H1 (cell line): ENCODE results near the gene IL18RAP. TPM values are rescaled to one million over a fixed set of nuclear protein-coding genes. Genes with fewer than 3 reads are reported as not detected.

Experiments used
- CTCF ChIA-PET: fragments of 300-600 bp; sonication (Branson Sonifier 250); formaldehyde crosslinking; loops from one replicate; lab custom pipeline; 2021; ENCODE audit not compliant: partially characterized antibody; lab: Charles Lee
- POLR2A ChIA-PET: fragments of 300-600 bp; sonication (Branson Sonifier 250); formaldehyde crosslinking; loops from one replicate; lab custom pipeline; 2021; ENCODE audit warnings: inconsistent platforms; ENCODE audit not compliant: partially characterized antibody; lab: Charles Lee
- DNase-seq, 2 experiments: peaks; one replicate each; pipeline versions ENCODE4 v3.0.0 to v3.0.0-alpha.2; 2010 to 2022; ENCODE audit warnings: low spot score in 2 of 2, low read depth in 1 of 2, mixed read lengths in 1 of 2
- FAIRE-seq: peaks from 2 replicates; lab custom pipeline; 2011; peaks lifted over from hg19 to GRCh38; lab: Jason Lieb, UNC
- H2AFZ ChIP-seq: 2 replicates; pipeline ENCODE4 v1.8.1; 2012; ENCODE audit warnings: low read length, inconsistent platforms
- H2AK5ac ChIP-seq: 2 replicates; pipeline ENCODE4 v1.6.1; 2013; ENCODE audit warnings: low read depth, low read length
- H2BK120ac ChIP-seq: replicated peaks from 2 replicates; pipeline ENCODE3; 2013; ENCODE audit warnings: low read depth, low read length, inconsistent platforms
- H2BK12ac ChIP-seq: 2 replicates; pipeline ENCODE4 v1.6.1; 2013; ENCODE audit warnings: low read depth, low read length
- H2BK15ac ChIP-seq: 2 replicates; pipeline ENCODE4 v1.6.1; 2013; ENCODE audit warnings: low read length
- H2BK20ac ChIP-seq: 2 replicates; pipeline ENCODE4 v1.6.1; 2013; ENCODE audit warnings: low read length
- H2BK5ac ChIP-seq: 2 replicates; pipeline ENCODE4 v1.6.1; 2013; ENCODE audit warnings: low read depth, low read length
- H3K14ac ChIP-seq: 2 replicates; pipeline ENCODE4 v1.6.1; 2013; ENCODE audit warnings: inconsistent platforms; ENCODE audit not compliant: insufficient read length
- H3K18ac ChIP-seq: 2 replicates; pipeline ENCODE4 v1.6.1; 2013; ENCODE audit warnings: low read length; ENCODE audit errors: extremely low read depth
- H3K23ac ChIP-seq: 2 replicates; pipeline ENCODE4 v1.6.1; 2013; ENCODE audit warnings: inconsistent platforms; ENCODE audit not compliant: insufficient read length
- H3K23me2 ChIP-seq: 2 replicates; pipeline ENCODE4 v1.6.1; 2013; ENCODE audit warnings: low read depth, low read length
- H3K27ac ChIP-seq: 2 replicates; pipeline ENCODE4 v1.6.1; 2011; ENCODE audit warnings: low read depth, low read length, inconsistent platforms
- H3K27me3 ChIP-seq, 4 experiments: replicated peaks in 1 of 4; 1 replicate in 1 of 4; 2 replicates in 3 of 4; pipeline versions ENCODE4 v1.6.1 to v1.8.1; 2011 to 2013; ENCODE audit warnings: low read length in 3 of 4, mild to moderate bottlenecking in 3 of 4, inconsistent platforms in 2 of 4, mixed read lengths in 2 of 4, moderate library complexity in 1 of 4; ENCODE audit not compliant: control insufficient read depth in 3 of 4, insufficient read depth in 3 of 4; ENCODE audit errors: extremely low read depth in 1 of 4
- H3K36me3 ChIP-seq, 4 experiments: 2 replicates each; pipeline versions ENCODE4 v1.6.1 to v1.8.1; 2011 to 2013; ENCODE audit warnings: mild to moderate bottlenecking in 4 of 4, low read length in 3 of 4, moderate library complexity in 2 of 4, control low read depth in 1 of 4, inconsistent platforms in 1 of 4; ENCODE audit not compliant: insufficient read depth in 4 of 4, control insufficient read depth in 2 of 4
- H3K4ac ChIP-seq: replicated peaks from 2 replicates; pipeline ENCODE3; 2013; ENCODE audit warnings: low read length, low read depth, mixed read lengths, inconsistent platforms; ENCODE audit not compliant: insufficient read length
- H3K4me1 ChIP-seq, 4 experiments: replicated peaks in 1 of 4; 1 replicate in 1 of 4; 2 replicates in 3 of 4; pipeline versions ENCODE4 v1.6.1 to v1.8.1; 2011 to 2013; ENCODE audit warnings: low read length in 3 of 4, inconsistent platforms in 2 of 4, mixed read lengths in 1 of 4; ENCODE audit not compliant: insufficient read depth in 4 of 4, control insufficient read depth in 3 of 4
- H3K4me2 ChIP-seq, 2 experiments: 2 replicates each; pipeline versions ENCODE4 v1.6.1 to v1.8.1; 2011 to 2013; ENCODE audit warnings: low read depth in 2 of 2, low read length in 2 of 2, control low read depth in 1 of 2, inconsistent platforms in 1 of 2, mild to moderate bottlenecking in 1 of 2; ENCODE audit not compliant: insufficient read depth in 1 of 2
- H3K4me3 ChIP-seq, 4 experiments: fragments of 200-600, 300-600 bp in 1 of 4; sonication (generic), shearing (Covaris generic), sonication (Bioruptor Twin) in 1 of 4; 2 replicates each; pipeline versions ENCODE4 v1.5.1 to v1.8.1; 2011 to 2016; ENCODE audit warnings: low read length in 4 of 4, low read depth in 3 of 4, control low read depth in 2 of 4, inconsistent platforms in 2 of 4, mild to moderate bottlenecking in 2 of 4, mixed read lengths in 1 of 4, moderate library complexity in 1 of 4; ENCODE audit not compliant: insufficient read depth in 2 of 4; ENCODE audit errors: extremely low read depth in 1 of 4
- H3K56ac ChIP-seq: replicated peaks from 2 replicates; pipeline ENCODE3; 2013; ENCODE audit warnings: low read depth, mild to moderate bottlenecking, mixed read lengths, low read length, inconsistent platforms; ENCODE audit not compliant: insufficient read length
- H3K79me1 ChIP-seq: 2 replicates; pipeline ENCODE4 v1.6.1; 2013; ENCODE audit warnings: low read depth, low read length, control low read depth
- H3K79me2 ChIP-seq, 2 experiments: 2 replicates each; pipeline versions ENCODE4 v1.6.1 to v1.8.1; 2012 to 2013; ENCODE audit warnings: low read length in 2 of 2, mild to moderate bottlenecking in 2 of 2, inconsistent platforms in 1 of 2; ENCODE audit not compliant: insufficient read depth in 2 of 2, control insufficient read depth in 1 of 2
- H3K9ac ChIP-seq, 4 experiments: replicated peaks in 1 of 4; 1 replicate in 1 of 4; 2 replicates in 3 of 4; pipeline versions ENCODE4 v1.6.1 to v1.8.1; 2011 to 2013; ENCODE audit warnings: low read depth in 3 of 4, low read length in 3 of 4, control low read depth in 2 of 4, mild to moderate bottlenecking in 2 of 4, moderate library complexity in 2 of 4, inconsistent platforms in 1 of 4; ENCODE audit errors: extremely low read depth in 1 of 4
- H3K9me3 ChIP-seq, 2 experiments: 2 replicates each; pipeline versions ENCODE4 v1.6.1 to v1.8.1; 2012 to 2013; ENCODE audit warnings: mild to moderate bottlenecking in 2 of 2, moderate library complexity in 2 of 2, control low read depth in 1 of 2, inconsistent platforms in 1 of 2, low read depth in 1 of 2, low read length in 1 of 2, mixed read lengths in 1 of 2; ENCODE audit not compliant: insufficient read depth in 2 of 2
- H4K20me1 ChIP-seq, 2 experiments: replicated peaks in 1 of 2; 2 replicates each; pipeline versions ENCODE3 to v1.8.1; 2011 to 2013; ENCODE audit warnings: inconsistent platforms in 2 of 2, low read length in 2 of 2, mild to moderate bottlenecking in 1 of 2; ENCODE audit not compliant: insufficient read depth in 2 of 2, control insufficient read depth in 1 of 2
- H4K5ac ChIP-seq: 2 replicates; pipeline ENCODE4 v1.6.1; 2013; ENCODE audit warnings: low read length, low read depth, mixed read lengths, inconsistent platforms; ENCODE audit not compliant: insufficient read length
- H4K8ac ChIP-seq: 2 replicates; pipeline ENCODE4 v1.8.0; 2013; ENCODE audit warnings: mild to moderate bottlenecking, moderate library complexity, low read length, inconsistent platforms; ENCODE audit not compliant: insufficient read depth; ENCODE audit errors: extremely low read depth
- H4K91ac ChIP-seq: replicated peaks from 2 replicates; pipeline ENCODE3; 2013; ENCODE audit warnings: low read length, mixed read lengths, inconsistent platforms; ENCODE audit not compliant: insufficient read length
- ATF3 ChIP-seq: IDR thresholded peaks from 2 replicates; pipeline ENCODE4 v1.6.1; 2011; ENCODE audit warnings: low read depth, mild to moderate bottlenecking, low read length; ENCODE audit not compliant: insufficient read depth
- CTCF ChIP-seq, 3 experiments: IDR thresholded peaks; 1 replicate in 2 of 3; 2 replicates in 1 of 3; pipeline versions ENCODE4 v1.5.1 to v1.6.1; 2011; ENCODE audit warnings: low read length in 3 of 3, mild to moderate bottlenecking in 3 of 3, inconsistent platforms in 2 of 3, low read depth in 1 of 3, moderate library complexity in 1 of 3; ENCODE audit not compliant: insufficient read depth in 1 of 3; ENCODE audit errors: control extremely low read depth in 1 of 3
- EZH2 ChIP-seq: fragments of 200-600 bp; sonication (generic); IDR thresholded peaks from 2 replicates; pipeline ENCODE4 v1.7.1; 2012; ENCODE audit warnings: low read depth, mild to moderate bottlenecking, moderate library complexity, low read length, inconsistent platforms; ENCODE audit not compliant: severe bottlenecking
- GABPA ChIP-seq: IDR thresholded peaks from 2 replicates; pipeline ENCODE4 v1.6.1; 2011; ENCODE audit warnings: mild to moderate bottlenecking, low read length, moderate library complexity, borderline replicate concordance; ENCODE audit not compliant: insufficient read depth
- GTF2F1 ChIP-seq: IDR thresholded peaks from 2 replicates; pipeline ENCODE4 v1.6.1; 2012; ENCODE audit warnings: low read depth, low read length, improper control_type of control experiment, borderline replicate concordance
- HDAC6 ChIP-seq: IDR thresholded peaks from one replicate; pipeline ENCODE4 v1.7.1; 2012; ENCODE audit warnings: low read depth, mild to moderate bottlenecking, inconsistent platforms, low read length, moderate library complexity
- JUN ChIP-seq: IDR thresholded peaks from 2 replicates; pipeline ENCODE4 v1.6.1; 2011; ENCODE audit warnings: low read depth, mild to moderate bottlenecking, improper control_type of control experiment, low read length
- KDM5A ChIP-seq: fragments of 200-600 bp; IDR thresholded peaks from 2 replicates; pipeline ENCODE4 v1.7.1; 2012; ENCODE audit warnings: mild to moderate bottlenecking, low read length, inconsistent platforms, mixed read lengths
- MAFK ChIP-seq: IDR thresholded peaks from 2 replicates; pipeline ENCODE4 v1.6.1; 2012; ENCODE audit warnings: low read depth, mild to moderate bottlenecking, improper control_type of control experiment, low read length
- RBBP5 ChIP-seq: IDR thresholded peaks from 2 replicates; pipeline ENCODE4 v1.7.1; 2012; ENCODE audit warnings: low read depth, mild to moderate bottlenecking, inconsistent platforms, low read length, moderate library complexity, borderline replicate concordance
- TCF12 ChIP-seq: IDR thresholded peaks from 2 replicates; pipeline ENCODE4 v1.6.1; 2011; ENCODE audit warnings: low read depth, mild to moderate bottlenecking, low read length
- WGBS, 2 experiments: shearing (Covaris generic) in 1 of 2; methylation state at CpG; one replicate each; pipeline versions ENCODE4 v1.1.6 to v1.1.7; 2013 to 2015; ENCODE audit warnings: low lambda C conversion rate in 2 of 2, mixed read lengths in 2 of 2, inconsistent platforms in 1 of 2, low coverage in 1 of 2, missing lambda C conversion rate in 1 of 2; ENCODE audit not compliant: insufficient replicate concordance in 2 of 2, insufficient coverage in 1 of 2, insufficient read length in 1 of 2; ENCODE audit errors: extremely low coverage in 1 of 2, missing lambda C conversion rate in 1 of 2; 5-methylcytosine and 5-hydroxymethylcytosine counted together
- polyA plus RNA-seq, 7 experiments: library from polyadenylated mRNA; depleted of rRNA in 3 of 7; stranded (reverse) in 5 of 7; unstranded in 2 of 7; fragments of >200 nt in 5 of 7; fragments of 200-250 nt in 2 of 7; gene quantifications; 1 replicate in 5 of 7; 2 replicates in 1 of 7; 4 replicates in 1 of 7; pipeline versions ENCODE4 v1.2.1 to v1.2.3, GENCODE V29; 2011 to 2013; ENCODE audit warnings: missing spikeins in 2 of 7, mixed read lengths in 2 of 7
- total RNA-seq: library from RNA; stranded (reverse); fragmentation: NEBNext Ultra II Directional; extraction: Animal tissue kit (Norgen Biotek cat#: 25700); gene quantifications from 2 replicates; pipeline ENCODE4 v1.2.1, GENCODE V29; 2021

The IL18RAP gene
- total and polyA plus RNA-seq, 2 of the 8 experiments (the other 6 are each of a cell fraction or from before 2014, with no cell fraction given) = not detected

GRCh38 chr2:102438111-102438510 is 15.2 kb downstream of the IL18RAP start:
- H3K4me3 ChIP-seq = no peak overlapping the region
- H2AK5ac ChIP-seq = no peak overlapping the region
- H2BK12ac ChIP-seq = no peak overlapping the region
- no peak overlapping the region for H3K14ac ChIP-seq
- H4K5ac ChIP-seq = no peak overlapping the region
- H3K79me2 ChIP-seq = no peaks in the 10 kb centered on the region
- FAIRE-seq (no peak), DNase-seq (no peak)
- no peak overlapping the region for H4K8ac ChIP-seq
- no peak overlapping the region for H2BK20ac ChIP-seq
- no peak overlapping the region for H2AFZ ChIP-seq
- WGBS, 2 experiments = 94% methylated on average over 3 of the region's 3 CpGs; no CpG with 5 or more reads in 1 of the 2 experiments
- no peak overlapping the region for H3K4me2 ChIP-seq
- no peak overlapping the region for H3K56ac ChIP-seq
- no peaks in the 10 kb centered on the region for H3K23me2 ChIP-seq
- CTCF ChIA-PET = interaction anchor here (1.3 kb wide), 1 partner anchor 8 kb away, joined by 3 read pairs; no protein-coding TSS in a partner anchor
- H2BK15ac ChIP-seq = no peak overlapping the region
- POLR2A ChIA-PET = no interaction called here
- H4K91ac ChIP-seq = no peak overlapping the region
- H3K4me1 ChIP-seq = peaks cover 0 to 3% (median 0%) of the 10 kb centered on the region in 4 experiments; a peak in 1 of 7 replicates
- no peaks in the 10 kb centered on the region for H3K27me3 ChIP-seq
- H2BK5ac ChIP-seq = no peak overlapping the region
- H3K9me3 ChIP-seq = no peaks in the 10 kb centered on the region
- H3K27ac ChIP-seq = no peak overlapping the region
- no peak overlapping the region for H2BK120ac ChIP-seq
- no peaks in the 10 kb centered on the region for H4K20me1 ChIP-seq
- no peaks in the 10 kb centered on the region for H3K36me3 ChIP-seq
- no peaks in the 10 kb centered on the region for H3K79me1 ChIP-seq
- no peak overlapping the region for H3K23ac ChIP-seq
- H3K18ac ChIP-seq = no peak overlapping the region
- no peak overlapping the region for H3K4ac ChIP-seq
- H3K9ac ChIP-seq = no peak overlapping the region
- TF ChIP-seq GABPA (no peak), MAFK (no peak), GTF2F1 (no peak), JUN (no peak), EZH2 (no peak), KDM5A (no peak), ATF3 (no peak), RBBP5 (no peak), HDAC6 (no peak), CTCF (IDR thresholded peaks at IDR 0.05; ENCODE audit: control extremely low read depth in 1 of 3, insufficient read depth in 1 of 3, low read depth in 1 of 3, low read length in 3 of 3) (no peak), TCF12 (no peak)
